C4-2B (cell line): ENCODE measurements around the gene CREG1.

ENCODE experiments used
- ZFX ChIP-seq: fragments of 450-650 bp; IDR thresholded peaks from 2 replicates; pipeline ENCODE4 v1.6.1; 2017
- TF ChIP-seq, protein P1 (sequence below): fragments of 450-650 bp; conservative IDR thresholded peaks from 2 replicates; pipeline ENCODE4 v1.5.1; 2017; ENCODE audit warnings: mild to moderate bottlenecking

DNA sequence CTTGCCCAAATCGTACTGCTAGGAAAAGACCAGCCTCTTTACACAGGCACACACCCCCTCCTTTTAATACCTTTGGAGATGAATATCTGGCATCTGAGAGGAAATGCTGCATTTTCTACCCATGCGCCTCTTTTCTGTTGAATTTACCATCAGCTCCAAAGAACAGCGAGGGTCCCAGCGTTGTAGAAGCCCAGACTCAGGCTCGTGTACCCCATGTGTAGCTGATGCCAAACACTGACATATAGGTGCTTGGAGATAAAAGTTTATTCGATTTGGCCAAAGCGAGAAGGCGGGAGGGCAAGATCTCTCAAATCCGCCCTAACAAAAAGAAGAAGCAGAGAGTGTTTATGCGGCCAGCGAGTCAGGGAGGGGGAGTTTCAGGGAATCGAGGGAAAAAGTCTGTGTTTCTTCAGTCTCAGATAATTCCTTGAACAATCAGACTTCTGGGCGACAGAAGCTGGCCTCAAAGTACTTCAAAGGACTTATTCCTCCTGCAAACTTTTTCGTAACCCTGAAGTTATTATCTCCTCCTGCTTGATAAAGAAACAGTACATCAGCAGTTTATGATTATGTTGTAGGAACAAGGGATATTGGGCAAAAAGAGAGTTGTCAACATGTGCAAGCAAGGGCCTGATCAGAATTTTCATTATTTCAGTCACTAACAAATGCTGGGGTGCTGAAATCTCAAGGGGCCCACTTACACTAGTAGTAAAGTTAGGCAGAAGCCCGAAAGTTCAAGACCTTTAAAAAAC lies 642 bp upstream of the CREG1 start:
- TF ChIP-seq, protein P1, sequence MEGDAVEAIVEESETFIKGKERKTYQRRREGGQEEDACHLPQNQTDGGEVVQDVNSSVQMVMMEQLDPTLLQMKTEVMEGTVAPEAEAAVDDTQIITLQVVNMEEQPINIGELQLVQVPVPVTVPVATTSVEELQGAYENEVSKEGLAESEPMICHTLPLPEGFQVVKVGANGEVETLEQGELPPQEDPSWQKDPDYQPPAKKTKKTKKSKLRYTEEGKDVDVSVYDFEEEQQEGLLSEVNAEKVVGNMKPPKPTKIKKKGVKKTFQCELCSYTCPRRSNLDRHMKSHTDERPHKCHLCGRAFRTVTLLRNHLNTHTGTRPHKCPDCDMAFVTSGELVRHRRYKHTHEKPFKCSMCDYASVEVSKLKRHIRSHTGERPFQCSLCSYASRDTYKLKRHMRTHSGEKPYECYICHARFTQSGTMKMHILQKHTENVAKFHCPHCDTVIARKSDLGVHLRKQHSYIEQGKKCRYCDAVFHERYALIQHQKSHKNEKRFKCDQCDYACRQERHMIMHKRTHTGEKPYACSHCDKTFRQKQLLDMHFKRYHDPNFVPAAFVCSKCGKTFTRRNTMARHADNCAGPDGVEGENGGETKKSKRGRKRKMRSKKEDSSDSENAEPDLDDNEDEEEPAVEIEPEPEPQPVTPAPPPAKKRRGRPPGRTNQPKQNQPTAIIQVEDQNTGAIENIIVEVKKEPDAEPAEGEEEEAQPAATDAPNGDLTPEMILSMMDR: no peak
- no peak for TF ChIP-seq ZFX
